ENCODE data around the gene BCL2L2. TPM values are rescaled to one million over a fixed set of nuclear protein-coding genes. Genes with fewer than 3 reads are reported as not detected.

Gene BCL2L2
- total and polyA plus RNA-seq, 10 of the 15 experiments (the other 5 are each of a cell fraction or from before 2014, with no cell fraction given), result 1.4 to 14.7 (median 7.1) TPM

GRCh38 chr14:23286902-23287479 is 19.6 kb upstream of the BCL2L2 start:
- FAIRE-seq (no peak), ATAC-seq (no peak), DNase-seq (ENCODE audit: low read depth, low spot score) (no peak)
- Histone ChIP-seq H4K20me1 (ENCODE audit: control insufficient read depth, insufficient read depth) (no peaks in the 10 kb centered on the region), H3K79me2 (ENCODE audit: control insufficient read depth, insufficient read depth, low read length) (peaks cover 24% of the 10 kb centered on the region), H3K9me3 (replicated peaks; ENCODE audit: control insufficient read depth, insufficient read depth, low read length) (no peaks in the 10 kb centered on the region), H3K4me1 (ENCODE audit: control insufficient read depth, insufficient read depth, low read length) (peaks cover 6% of the 10 kb centered on the region; the same call in 1 of the 2 replicates), H3K4me2 (ENCODE audit: control insufficient read depth, insufficient read depth) (peak overlapping the region; percentile 52), H3K36me3 (ENCODE audit: control insufficient read depth in 2 of 2, insufficient read depth in 2 of 2, low read length in 1 of 2) (no peaks in the 10 kb centered on the region; a peak in 1 of 4 replicates), H3K4me3 (peak overlapping the region; percentile 77), H3K9ac (ENCODE audit: control insufficient read depth, insufficient read depth, low read length) (peak overlapping the region; percentile 68), H2AFZ (ENCODE audit: control insufficient read depth, low read depth, low read length) (peak overlapping the region; percentile 95; the same call in 1 of the 2 replicates), H3K27me3 (replicated peaks in 1 of 2; ENCODE audit: control insufficient read depth in 2 of 2, insufficient read depth in 2 of 2, low read length in 1 of 2) (no peaks in the 10 kb centered on the region), H3K27ac (ENCODE audit: control insufficient read depth, insufficient read depth) (peak overlapping the region; percentile 85)
- CTCF ChIA-PET, result interaction anchor here (0.7 to 3.8 kb wide), 10 partner anchors 9 to 304 kb away, joined by 3 to 36 read pairs (median 8); partner anchors contain the start of genes AJUBA and PABPN1
- intact Hi-C loops (cut with micrococcal nuclease; ENCODE audit: unreplicated experiment), result loop anchor here (1.0 kb wide), 1 partner anchor 7 kb away; no protein-coding TSS in a partner anchor
- SMC1A ChIA-PET (ENCODE audit: uncharacterized antibody, unreplicated experiment), result interaction anchor here (0.7 to 2.4 kb wide), 6 partner anchors 13 to 301 kb away, joined by 3 to 34 read pairs (median 4); partner anchors contain the start of genes PABPN1 and PPP1R3E
- POLR2A ChIA-PET, result interaction anchor here (0.7 to 4.6 kb wide), 10 partner anchors 7 to 280 kb away, joined by 3 to 40 read pairs (median 5); partner anchors contain the start of genes AP1G2, BCL2L2, PABPN1 and PPP1R3E
- WGBS (ENCODE audit: insufficient coverage, insufficient replicate concordance, low lambda C conversion rate, missing lambda C conversion rate), result 67% methylated on average over 6 of the region's 6 CpGs
- RAD21 ChIA-PET (ENCODE audit: unreplicated experiment), result interaction anchor here (1.5 to 3.7 kb wide), 3 partner anchors 14 to 166 kb away, joined by 4 to 26 read pairs (median 21); partner anchors contain the start of genes PABPN1 and PPP1R3E
- in situ Hi-C loops (cut with MboI), result no loop called here
- no TSS peak for BruUV-seq (replicated peaks)
- TF ChIP-seq TCF3 (IDR thresholded peaks at IDR 0.05; ENCODE audit: borderline replicate concordance, insufficient read depth, low read depth, low read length) (no peak), HDAC6 (IDR thresholded peaks at IDR 0.05; ENCODE audit: unreplicated experiment) (no peak)

Data from GM12878 (cell line).